Tibial nerve (tissue), 4 donors: ENCODE measurements around the gene IPO7. TPM values are rescaled to one million over a fixed set of nuclear protein-coding genes. Genes with fewer than 3 reads are reported as not detected.
A peak's percentile ranks its signal among the peaks of the same experiment; 100 is the strongest.

Experiments used
- DNase-seq, 2 donors: peaks; one replicate each; pipeline ENCODE4 v3.0.0-alpha.2; 2019; ENCODE audit warnings: low spot score in 2 of 2
- H3K27ac ChIP-seq, 4 donors: fragments of 200-600 bp; sonication (generic) in 3 of 4; one replicate each; pipeline ENCODE4 v1.5.1; 2017 to 2019; ENCODE audit warnings: mild to moderate bottlenecking in 1 of 4
- H3K27me3 ChIP-seq, 2 donors: fragments of 200-600 bp; sonication (generic) in 1 of 2; one replicate each; pipeline versions ENCODE4 v1.5.1 to v1.6.0; 2017 to 2019
- H3K36me3 ChIP-seq, 3 donors: fragments of 200-600 bp; sonication (generic); one replicate each; pipeline ENCODE4 v1.5.1; 2018 to 2019
- H3K4me1 ChIP-seq, 4 donors: fragments of 200-600 bp; sonication (generic) in 3 of 4; one replicate each; pipeline ENCODE4 v1.5.1; 2017 to 2019
- H3K4me3 ChIP-seq, 4 donors: fragments of 200-600 bp; sonication (generic) in 3 of 4; one replicate each; pipeline ENCODE4 v1.5.1; 2017 to 2019; ENCODE audit warnings: mild to moderate bottlenecking in 1 of 4, moderate library complexity in 1 of 4
- H3K9me3 ChIP-seq, 4 donors: fragments of 200-600 bp; sonication (generic) in 3 of 4; one replicate each; pipeline ENCODE4 v1.5.1; 2017 to 2019
- CTCF ChIP-seq, 5 experiments: fragments of 200-600 bp in 3 of 5; fragments of 450-650 bp in 2 of 5; sonication (generic) in 3 of 5; IDR thresholded peaks; one replicate each; pipeline ENCODE4 v1.5.1; 2016 to 2019; ENCODE audit warnings: antibody characterized with exemption in 5 of 5, mild to moderate bottlenecking in 3 of 5, moderate library complexity in 2 of 5
- EP300 ChIP-seq, 2 donors: sonication (generic); formaldehyde crosslinking; IDR thresholded peaks; one replicate each; pipeline ENCODE4 v1.6.1; 2017; ENCODE audit warnings: antibody characterized with exemption in 2 of 2, mild to moderate bottlenecking in 1 of 2
- POLR2A ChIP-seq, 2 donors: fragments of 450-650 bp; IDR thresholded peaks; one replicate each; pipeline ENCODE4 v1.6.1; 2017; ENCODE audit warnings: antibody characterized with exemption in 2 of 2, mild to moderate bottlenecking in 2 of 2, moderate library complexity in 2 of 2
- WGBS, 2 donors: methylation state at CpG; one replicate each; pipeline ENCODE4 v1.1.5; 2018; 5-methylcytosine and 5-hydroxymethylcytosine counted together
- total RNA-seq, 4 donors: library from RNA; depleted of rRNA; stranded (reverse); fragments of >200 nt; gene quantifications; one replicate each; pipeline ENCODE4 v1.1.0, GENCODE V29; 2016

IPO7 gene
- total RNA-seq, 4 donors from 2014 or later = 57.7 to 92.9 (median 65.3) TPM

GRCh38 chr11:9367551-9367950 lies 16.9 kb upstream of the IPO7 start:
- WGBS, 2 donors = 43 to 44% methylated on average over 2 of the region's 2 CpGs

GRCh38 chr11:9377036-9377435 lies 7.4 kb upstream of the IPO7 start:
- no peak for DNase-seq
- H3K36me3 ChIP-seq = no peaks in the 10 kb centered on the region
- TF ChIP-seq CTCF (IDR thresholded peaks at IDR 0.05) = no peak
- TF ChIP-seq POLR2A (IDR thresholded peaks at IDR 0.05) = no peak
- TF ChIP-seq EP300 (IDR thresholded peaks at IDR 0.05) = no peak
- H3K27ac ChIP-seq = no peak overlapping the region
- 55 to 56% methylated on average over 1 of the region's 1 CpG for WGBS, 2 donors
- H3K9me3 ChIP-seq = no peaks in the 10 kb centered on the region
- no peaks in the 10 kb centered on the region for H3K4me1 ChIP-seq
- H3K4me3 ChIP-seq = no peak overlapping the region
- H3K27me3 ChIP-seq = no peaks in the 10 kb centered on the region

More at GRCh38 chr11:9367551-9367950, 16.9 kb upstream of the IPO7 start:
- H3K9me3 ChIP-seq = no peaks in the 10 kb centered on the region
- DNase-seq = no peak
- no peaks in the 10 kb centered on the region for H3K36me3 ChIP-seq
- H3K27ac ChIP-seq = no peak overlapping the region
- TF ChIP-seq CTCF (IDR thresholded peaks at IDR 0.05) (no peak), POLR2A (IDR thresholded peaks at IDR 0.05) (no peak), EP300 (IDR thresholded peaks at IDR 0.05) (no peak)
- H3K27me3 ChIP-seq = no peaks in the 10 kb centered on the region
- peaks cover 0 to 14% (median 0%) of the 10 kb centered on the region in 4 donors for H3K4me1 ChIP-seq
- no peak overlapping the region for H3K4me3 ChIP-seq

GRCh38 chr11:9379041-9379440 lies 5.4 kb upstream of the IPO7 start:
- 86% methylated on average over 12 of the region's 12 CpGs for WGBS, 2 donors
- H3K36me3 ChIP-seq = no peaks in the 10 kb centered on the region
- H3K4me1 ChIP-seq = peaks cover 0 to 2% (median 0%) of the 10 kb centered on the region in 4 donors
- no peak overlapping the region for H3K4me3 ChIP-seq
- no peaks in the 10 kb centered on the region for H3K9me3 ChIP-seq
- DNase-seq = no peak
- H3K27me3 ChIP-seq = no peaks in the 10 kb centered on the region
- H3K27ac ChIP-seq = no peak overlapping the region
- no peak for TF ChIP-seq POLR2A (IDR thresholded peaks at IDR 0.05)
- TF ChIP-seq EP300 (IDR thresholded peaks at IDR 0.05) = no peak
- no peak for TF ChIP-seq CTCF (IDR thresholded peaks at IDR 0.05)

- WGBS, 2 donors = 50 to 57% methylated on average over 2 of the region's 2 CpGs
- peaks cover 0 to 11% (median 5%) of the 10 kb centered on the region in 4 donors for H3K4me1 ChIP-seq
- no peak for DNase-seq
- H3K27ac ChIP-seq = no peak overlapping the region
- TF ChIP-seq CTCF (IDR thresholded peaks at IDR 0.05) = no peak
- no peak for TF ChIP-seq EP300 (IDR thresholded peaks at IDR 0.05)
- TF ChIP-seq POLR2A (IDR thresholded peaks at IDR 0.05) = no peak
- H3K9me3 ChIP-seq = no peaks in the 10 kb centered on the region
- H3K4me3 ChIP-seq = no peak overlapping the region
- H3K27me3 ChIP-seq = no peaks in the 10 kb centered on the region
- H3K36me3 ChIP-seq = no peaks in the 10 kb centered on the region
Measured at GRCh38 chr11:9380773-9381172, 3.7 kb upstream of the IPO7 start.

GRCh38 chr11:9385327-9385899 lies 961 bp downstream of the IPO7 start:
- Histone ChIP-seq H3K4me1 (peaks cover 0 to 46% (median 11%) of the 10 kb centered on the region in 4 donors), H3K36me3 (no peaks in the 10 kb centered on the region), H3K27ac (peak overlapping the region; percentile 76 to 92 (median 88)), H3K27me3 (no peaks in the 10 kb centered on the region), H3K9me3 (no peaks in the 10 kb centered on the region), H3K4me3 (peak overlapping the region; percentile 72 to 97 (median 80))
- no peak for TF ChIP-seq CTCF (IDR thresholded peaks at IDR 0.05)
- no peak for TF ChIP-seq EP300 (IDR thresholded peaks at IDR 0.05)
- no peak for TF ChIP-seq POLR2A (IDR thresholded peaks at IDR 0.05)
- DNase-seq = peak in 1 of 2 donors; percentile 14
- WGBS, 2 donors = 5 to 8% methylated on average over 9 to 10 of the region's 10 CpGs
